ENCODE results near the gene LRP3.
"Not testable (repeated sequence)": the region's sequence is repeated elsewhere in the genome, so short reads cannot be mapped to it uniquely, and the experiment has no call there.

The LRP3 gene

GRCh38 chr19:33203529-33203928 lies 9.4 kb downstream of the LRP3 start:
- no peak for DNase-seq

GRCh38 chr19:33204136-33204973 lies 10.2 kb downstream of the LRP3 start:
- DNase-seq, result no peak

GRCh38 chr19:33205110-33205509 lies 11.0 kb downstream of the LRP3 start:
- no peak for DNase-seq

GRCh38 chr19:33205531-33206260 lies 11.6 kb downstream of the LRP3 start:
- DNase-seq, result no peak

- no peak for DNase-seq
These were observed 12.3 kb downstream of the LRP3 start for GRCh38 chr19:33206261-33207039.

- DNase-seq, result no peak
These were observed 13.0 kb downstream of the LRP3 start for GRCh38 chr19:33207040-33207620.

GRCh38 chr19:33207903-33208302 lies 13.8 kb downstream of the LRP3 start:
- no peak for DNase-seq

GRCh38 chr19:33208371-33208895 lies 14.3 kb downstream of the LRP3 start:
- DNase-seq, result no peak

- DNase-seq, result no peak
These were observed 15.0 kb downstream of the LRP3 start for GRCh38 chr19:33208904-33209849.

- DNase-seq, result not testable (repeated sequence)
These were observed 15.7 kb downstream of the LRP3 start for GRCh38 chr19:33209850-33210230.

- no peak for DNase-seq
These were observed 16.3 kb downstream of the LRP3 start for GRCh38 chr19:33210266-33210940.

- DNase-seq, result no peak
These were observed 17.8 kb downstream of the LRP3 start for GRCh38 chr19:33211794-33212435.

- no peak for DNase-seq
These were observed 18.5 kb downstream of the LRP3 start for GRCh38 chr19:33212436-33213172.

- DNase-seq, result peak; percentile 25
These were observed 20.5 kb downstream of the LRP3 start for GRCh38 chr19:33214596-33214995.

GRCh38 chr19:33215438-33216197 lies 21.5 kb downstream of the LRP3 start:
- DNase-seq, result no peak

- no peak for DNase-seq
These were observed 22.2 kb downstream of the LRP3 start for GRCh38 chr19:33216198-33216830.

- no peak for DNase-seq
These were observed 23.8 kb downstream of the LRP3 start for GRCh38 chr19:33217881-33218280.

- DNase-seq, result no peak
These were observed 25.2 kb downstream of the LRP3 start for GRCh38 chr19:33219261-33219815.

Measured in HCEC 1CT (cell line).